ACHN (cell line): Measurements from ENCODE around the gene ZFYVE28.

ENCODE experiments used
- DNase-seq: peaks from one replicate; pipeline ENCODE4 v3.0.0-alpha.2; 2015
- in situ Hi-C: cut with HindIII; loops from 2 replicates; pipeline ENCODE4 v1.10.0; 2017; ENCODE audit warnings: low sequenced_read_pairs, low pct_ligation_motif_present, low pct_unique_long_range_greater_than_20kb

The ZFYVE28 gene

DNA sequence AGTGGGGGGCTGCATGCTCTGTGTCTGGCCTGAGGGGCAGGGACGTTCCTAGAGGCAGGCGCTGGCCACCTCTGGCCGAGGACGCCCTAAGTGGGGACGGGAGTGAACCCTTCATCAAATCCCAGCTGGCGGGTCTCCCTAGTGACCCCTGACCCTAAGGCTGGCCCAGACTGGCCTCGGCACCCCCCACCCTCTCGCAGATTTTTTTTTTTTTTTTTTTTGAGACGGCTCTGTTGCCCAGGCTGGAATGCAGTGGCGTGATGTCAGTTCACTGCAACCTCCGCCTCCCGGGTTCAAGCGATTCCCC, 155.5 kb downstream of the ZFYVE28 start:
- DNase-seq = no peak
- in situ Hi-C loops = no loop called here

DNA sequence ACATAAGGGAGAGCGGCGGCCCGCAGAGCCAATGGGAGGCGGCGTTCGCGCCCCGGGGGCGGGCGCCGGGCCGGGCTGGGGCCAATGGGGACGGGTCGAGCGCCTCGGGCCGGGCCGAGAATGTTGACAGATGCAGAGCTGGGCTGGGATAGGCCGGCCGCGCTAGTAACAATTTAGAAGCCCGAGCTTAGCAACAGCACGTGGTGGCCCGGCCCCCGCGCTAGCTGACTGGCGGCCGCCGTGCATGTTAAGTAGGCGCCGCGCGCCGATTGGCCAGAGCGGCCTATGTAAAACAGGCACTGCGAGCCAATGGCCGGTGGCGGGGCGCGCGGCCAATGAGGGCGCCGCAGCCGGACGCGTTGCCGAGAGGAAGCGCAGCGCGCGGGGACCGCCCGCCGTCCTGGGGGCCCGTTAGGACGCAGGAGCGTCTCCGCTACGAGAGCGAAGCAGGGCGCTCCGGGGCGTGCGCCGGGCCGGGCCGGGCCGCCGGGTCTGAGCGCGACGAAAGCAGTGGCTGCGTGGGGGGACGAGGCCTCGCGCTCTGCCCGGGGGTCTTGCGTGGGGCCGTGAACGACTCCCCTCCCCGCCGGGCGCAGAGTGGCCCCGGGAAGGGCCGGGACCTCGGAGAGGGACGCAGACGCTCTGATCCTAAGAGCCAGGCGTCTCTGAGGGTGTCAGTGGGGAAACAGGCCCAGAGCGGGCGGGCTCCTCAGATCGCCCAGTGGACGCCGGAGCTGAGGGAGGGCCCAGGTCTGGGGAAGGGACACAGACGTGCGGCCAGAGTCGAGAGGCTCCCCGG, 156.1 kb downstream of the ZFYVE28 start:
- DNase-seq = peak; percentile 97
- in situ Hi-C loops = no loop called here

DNA sequence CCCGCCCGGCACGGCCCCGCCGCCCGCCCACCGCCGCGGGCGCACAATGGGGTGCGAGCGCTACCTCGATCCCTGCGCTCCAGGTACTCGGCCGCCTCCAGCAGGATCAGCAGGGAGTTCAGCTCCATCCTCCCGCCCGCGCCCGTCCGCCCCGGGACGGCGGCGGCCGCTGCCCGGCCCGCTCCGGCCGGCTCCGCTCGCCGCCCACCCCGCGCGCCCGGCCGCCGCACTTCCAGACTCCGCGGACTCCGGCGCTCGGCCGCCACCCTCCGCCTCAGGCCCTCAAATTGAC, 156.6 kb downstream of the ZFYVE28 start, which contains the start of gene MXD4:
MXD4 (minus strand) TSS at position 257 of the 292 bp plus-strand sequence; CDS start at position 128, 129 bp downstream.
- in situ Hi-C loops = no loop called here
- DNase-seq = no peak

DNA sequence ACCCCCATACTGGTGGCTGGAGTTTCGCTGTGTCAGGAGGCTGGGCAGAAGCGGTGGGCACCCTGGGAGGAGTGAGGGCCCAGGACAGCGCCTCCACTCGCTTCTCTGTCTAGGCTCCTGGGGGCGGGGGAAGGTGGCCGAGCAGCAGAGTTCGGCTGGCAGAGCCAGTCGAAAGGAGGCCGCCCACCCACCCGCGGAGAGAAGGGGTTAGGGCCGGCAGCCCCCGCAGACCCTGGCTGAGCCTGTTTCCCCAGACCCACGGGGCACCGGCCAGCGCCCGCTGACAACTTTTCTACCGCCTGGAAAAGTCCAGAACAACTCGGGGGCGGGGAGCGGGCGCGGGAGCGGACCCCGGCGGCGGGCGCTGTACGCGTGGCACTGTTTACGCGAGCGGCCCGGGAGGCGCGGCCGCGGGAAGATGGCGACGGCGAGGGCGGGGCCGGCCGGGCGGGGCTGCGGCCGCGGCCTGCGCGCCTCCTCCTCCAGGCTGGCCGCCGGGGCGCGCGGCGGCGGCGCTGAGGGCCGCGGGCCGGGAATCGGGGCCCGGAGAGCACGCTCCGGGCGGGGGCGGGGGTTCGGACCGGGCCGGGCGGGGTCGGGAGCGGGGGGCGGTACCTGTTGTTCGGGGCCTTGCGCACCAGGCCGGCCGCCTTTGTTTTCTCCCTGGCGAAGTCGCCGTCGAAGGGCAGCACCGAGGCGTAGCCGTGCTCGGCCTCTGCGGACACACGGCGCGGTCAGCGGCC, 157.2 kb downstream of the ZFYVE28 start:
- DNase-seq = peak; percentile 59
- in situ Hi-C loops = no loop called here

DNA sequence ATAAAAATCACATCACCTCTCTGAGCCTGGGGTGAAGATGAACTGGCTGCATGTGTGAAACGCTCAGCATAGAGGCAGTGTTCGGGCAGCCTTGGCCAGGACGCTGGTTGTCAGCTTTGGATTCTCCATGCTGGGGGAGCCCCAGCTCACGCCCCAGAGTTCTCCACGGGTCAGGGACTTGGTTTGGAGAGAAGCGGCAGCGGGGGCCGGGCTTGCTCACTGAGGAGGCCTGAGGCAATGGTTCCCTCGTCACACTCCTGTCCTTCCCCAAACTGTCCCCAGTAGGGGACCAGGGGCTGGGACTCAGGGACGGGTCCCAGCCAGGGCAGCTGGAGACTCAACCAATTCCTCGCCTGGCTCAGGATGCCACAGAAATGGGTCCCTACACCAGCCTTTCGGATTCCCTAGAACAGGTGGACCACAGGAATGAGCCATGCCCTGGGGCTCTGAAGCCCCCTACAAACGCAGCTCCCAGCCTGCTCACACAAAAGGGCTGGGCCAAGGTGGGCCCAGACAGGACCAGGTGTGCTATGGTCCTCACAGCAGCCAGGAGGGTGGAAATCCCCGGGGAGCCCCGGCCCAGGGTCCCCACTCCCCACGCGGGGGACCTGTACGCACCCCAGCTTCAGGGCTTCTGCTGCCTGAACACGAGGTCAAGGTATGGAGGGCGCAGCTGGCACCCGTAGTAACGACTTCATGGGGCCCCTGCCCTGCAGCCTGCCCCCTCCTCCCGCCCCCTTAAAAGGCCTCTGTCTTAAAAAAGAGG, 157.9 kb downstream of the ZFYVE28 start:
- DNase-seq = no peak
- in situ Hi-C loops = no loop called here

DNA sequence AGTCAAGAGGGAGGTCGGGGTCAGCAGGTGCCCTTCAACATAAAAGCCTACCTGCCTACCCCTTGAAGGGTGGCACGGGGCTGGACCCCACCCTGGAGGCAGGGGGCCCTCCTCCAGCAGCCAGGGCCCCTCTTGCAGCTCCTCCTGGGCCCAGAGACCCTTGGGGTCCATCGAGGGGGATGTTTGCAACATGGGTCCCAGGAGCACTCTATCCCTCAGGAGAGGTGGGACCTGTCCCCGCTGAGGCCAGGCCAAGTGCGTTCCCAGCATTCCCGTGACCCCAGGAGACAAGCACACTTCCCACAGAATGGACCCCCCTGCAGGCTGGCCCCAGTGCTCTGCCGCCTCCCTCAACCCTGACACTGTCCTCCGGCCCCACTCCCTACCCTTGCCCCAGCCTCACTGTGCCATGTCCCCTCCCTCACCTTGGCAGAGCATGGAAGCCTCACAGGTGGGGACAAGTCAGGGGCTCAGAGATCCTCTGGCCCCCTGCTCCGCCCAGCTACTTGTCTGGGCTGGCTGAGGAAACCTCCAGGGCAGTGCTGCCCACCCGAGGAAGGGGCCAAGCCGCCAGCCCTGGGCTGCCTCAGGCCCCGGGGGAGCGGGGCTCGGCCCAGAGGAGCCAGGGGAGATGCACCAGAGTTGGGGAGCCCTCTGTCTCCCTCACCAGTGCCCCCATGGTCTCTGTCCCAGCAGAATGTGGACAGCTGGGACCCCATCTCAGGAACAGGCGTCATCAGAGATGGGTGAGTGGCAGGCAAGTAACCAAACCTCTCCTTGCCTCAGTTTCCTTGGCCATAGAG, 158.7 kb downstream of the ZFYVE28 start:
- in situ Hi-C loops = no loop called here
- no peak for DNase-seq

DNA sequence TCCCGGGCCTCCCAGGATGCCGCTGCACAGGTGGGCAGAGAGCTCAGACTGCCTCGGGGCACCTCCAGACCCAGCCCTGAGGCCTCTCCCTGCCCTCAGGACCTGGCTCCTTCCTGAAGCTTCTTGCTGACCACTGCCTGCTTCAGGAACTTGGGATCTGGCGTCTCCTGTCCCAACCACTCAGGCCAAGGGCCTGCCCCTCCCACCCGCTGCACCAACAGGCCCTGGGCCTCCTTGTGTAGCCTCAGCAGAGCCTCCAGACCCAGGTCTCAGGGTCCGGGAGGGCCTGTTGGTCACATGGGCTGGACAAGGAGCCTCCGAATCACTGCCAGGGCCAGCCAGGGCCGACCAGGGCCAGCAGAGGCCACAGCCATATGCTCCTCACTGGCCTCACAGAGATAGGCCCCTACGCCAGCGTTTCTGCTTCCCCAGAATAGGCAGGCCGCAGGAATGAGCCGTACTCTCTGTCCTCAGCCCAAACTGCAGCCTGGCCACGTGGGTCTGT, 159.4 kb downstream of the ZFYVE28 start:
- DNase-seq = no peak
- in situ Hi-C loops = no loop called here

DNA sequence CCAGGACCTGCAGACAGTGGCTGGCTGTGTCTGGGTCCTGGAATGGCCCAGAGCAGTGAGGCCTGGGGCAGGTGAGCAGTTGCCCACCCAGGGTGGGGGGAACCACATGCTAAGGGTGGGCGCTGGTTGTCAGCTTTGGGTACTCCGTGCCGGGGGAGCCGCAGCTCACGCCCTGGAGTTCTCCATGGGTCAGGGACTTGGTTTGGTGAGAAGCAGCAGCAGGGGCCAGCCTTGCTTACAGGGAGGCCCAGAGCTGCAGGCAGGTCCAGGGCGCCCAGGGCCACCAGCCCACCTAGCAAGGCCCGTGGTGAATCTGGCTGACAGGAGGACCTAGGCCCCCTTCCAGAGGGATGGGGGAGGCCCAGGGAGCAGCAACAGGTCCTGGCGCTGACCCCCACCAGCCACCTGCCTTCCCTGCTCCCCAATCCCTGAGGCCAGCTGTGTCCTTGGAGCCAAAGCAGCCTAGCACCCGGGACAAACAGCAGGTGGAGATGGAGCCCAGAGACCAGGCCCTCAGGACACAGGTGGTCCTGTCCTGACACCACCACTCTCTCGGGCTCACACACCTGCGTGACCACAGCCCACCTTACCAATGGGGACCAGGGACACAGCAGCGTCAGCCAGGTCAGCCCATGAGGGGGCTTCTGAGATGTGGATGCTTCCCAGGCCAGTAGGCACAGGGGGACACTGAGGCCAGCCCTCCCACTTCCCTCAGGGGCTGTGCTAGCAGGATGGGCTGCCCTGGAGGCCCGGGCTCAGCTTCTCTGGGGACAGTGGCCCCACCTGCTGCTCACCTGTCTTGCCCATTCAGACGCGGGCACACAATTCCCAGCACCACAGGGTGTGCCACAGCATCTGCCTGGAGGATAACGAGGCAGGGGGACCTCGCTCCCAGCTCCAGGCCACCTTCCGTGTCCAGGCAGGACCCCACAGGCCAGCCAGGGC, 160.1 kb downstream of the ZFYVE28 start:
- DNase-seq = no peak
- in situ Hi-C loops = no loop called here

DNA sequence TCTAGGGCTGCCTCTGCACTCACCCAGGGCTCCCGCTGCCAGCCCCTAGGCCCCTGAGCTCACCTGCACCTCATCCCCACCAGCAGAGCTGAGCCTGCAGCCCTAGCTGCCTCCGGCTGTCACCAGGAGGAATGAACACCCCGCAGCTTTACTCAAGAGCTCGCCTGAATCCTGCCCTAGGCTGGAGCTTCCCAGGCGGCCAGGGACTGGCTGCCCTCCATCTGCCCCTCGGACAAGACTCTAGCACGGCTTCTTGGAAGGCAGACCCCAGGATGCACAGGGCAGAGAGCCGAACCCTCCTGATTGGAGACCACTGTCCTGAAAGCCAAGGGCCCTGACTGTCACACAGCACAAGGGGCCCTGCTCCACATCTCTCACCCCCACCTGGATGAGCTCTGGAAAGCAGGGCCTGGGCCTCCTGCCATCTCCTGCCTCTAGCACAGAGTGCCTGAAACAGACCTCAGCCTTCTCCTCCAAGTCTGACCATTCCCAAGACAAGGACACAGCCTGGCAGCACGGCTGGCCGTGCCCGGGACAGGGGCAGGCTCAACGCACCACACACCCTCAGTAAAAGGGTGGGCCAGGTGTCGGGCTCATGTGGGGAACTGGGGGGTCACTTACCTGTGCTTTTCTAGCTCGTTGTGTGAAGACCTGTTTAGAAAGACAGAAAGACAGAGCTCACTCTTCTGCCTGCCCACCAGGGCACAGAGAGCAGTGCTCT, 160.9 kb downstream of the ZFYVE28 start:
- in situ Hi-C loops = no loop called here
- no peak for DNase-seq

DNA sequence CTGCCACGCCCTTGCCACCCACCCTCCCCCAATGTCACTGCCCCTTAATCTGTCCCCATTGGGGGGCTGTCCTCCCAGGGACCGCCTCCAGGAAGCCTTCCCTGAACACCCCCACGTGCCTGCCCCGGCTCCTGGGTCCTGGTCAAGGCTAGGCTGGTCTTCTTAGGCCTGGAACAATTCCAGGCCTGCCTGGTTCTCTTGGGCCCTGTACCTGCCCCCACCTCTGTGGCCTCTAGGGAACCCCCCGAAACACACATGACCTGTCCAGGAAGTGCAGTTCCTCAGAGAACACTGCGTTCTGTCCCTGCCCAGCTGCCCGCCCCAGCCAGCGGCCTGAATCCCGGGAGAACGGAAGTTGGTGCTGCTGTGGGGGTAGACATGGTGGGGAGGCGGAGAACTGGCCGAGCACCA, 161.7 kb downstream of the ZFYVE28 start:
- in situ Hi-C loops = no loop called here
- no peak for DNase-seq

DNA sequence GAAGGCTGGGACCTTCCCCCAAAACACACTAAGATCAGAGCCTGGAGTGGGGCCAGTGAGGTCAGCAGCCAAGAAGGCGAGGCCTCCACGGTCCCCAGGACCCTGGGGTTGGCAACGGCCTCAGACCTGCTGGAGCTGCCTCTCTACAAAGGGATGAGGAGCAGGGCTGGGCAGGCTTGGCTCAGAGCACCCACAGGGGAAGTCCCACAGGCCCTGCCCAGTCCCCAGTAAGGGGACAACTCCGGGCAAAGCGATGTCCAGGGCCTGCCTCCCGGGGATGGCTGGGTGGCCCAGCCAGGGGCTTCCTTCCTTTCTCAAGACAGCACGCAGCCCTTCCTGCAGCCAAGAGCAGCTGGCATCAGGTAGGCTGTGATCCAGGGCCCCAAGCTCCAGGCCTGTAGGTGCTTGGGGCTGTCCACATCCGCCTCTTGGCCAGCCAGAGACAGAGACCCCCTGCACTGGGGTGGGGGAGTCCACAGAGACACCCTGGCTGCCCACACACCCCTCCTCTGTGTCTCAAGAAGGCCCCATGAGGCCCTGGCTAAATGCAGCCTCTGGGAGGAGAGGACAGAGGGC, 162.2 kb downstream of the ZFYVE28 start:
- no peak for DNase-seq
- in situ Hi-C loops = no loop called here

DNA sequence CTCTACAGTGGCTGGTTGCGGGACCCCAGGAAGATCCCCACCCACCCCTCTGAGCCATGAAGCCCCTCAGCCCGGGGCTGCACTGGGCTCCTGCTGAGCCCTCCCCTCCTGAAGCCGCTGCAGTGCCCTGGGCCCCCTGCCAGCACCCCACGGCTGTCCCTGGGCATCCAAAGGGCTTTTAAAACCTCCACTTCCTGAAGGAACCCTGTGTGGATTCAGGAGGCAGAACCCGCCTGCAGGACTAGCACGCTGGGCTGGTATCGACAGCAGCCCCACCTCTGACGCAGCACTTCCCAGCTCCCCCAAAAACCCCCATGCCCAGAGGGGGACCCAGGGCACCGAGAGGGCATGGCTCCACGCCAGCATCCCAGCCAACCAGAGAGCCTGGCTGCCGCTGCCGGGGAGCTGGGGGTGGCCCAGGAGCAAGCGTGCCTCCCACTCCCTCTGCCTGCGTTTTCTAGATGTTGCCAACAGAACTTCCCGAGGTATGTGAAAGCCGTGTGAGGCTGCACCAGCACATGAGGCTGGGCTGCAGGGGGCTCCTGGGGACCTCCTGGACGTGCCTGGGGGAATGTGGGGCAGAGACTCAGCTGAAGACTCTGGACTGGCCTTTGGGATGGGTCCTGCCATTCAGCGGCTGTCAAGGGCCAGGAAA, 162.8 kb downstream of the ZFYVE28 start:
- no peak for DNase-seq
- in situ Hi-C loops = no loop called here

DNA sequence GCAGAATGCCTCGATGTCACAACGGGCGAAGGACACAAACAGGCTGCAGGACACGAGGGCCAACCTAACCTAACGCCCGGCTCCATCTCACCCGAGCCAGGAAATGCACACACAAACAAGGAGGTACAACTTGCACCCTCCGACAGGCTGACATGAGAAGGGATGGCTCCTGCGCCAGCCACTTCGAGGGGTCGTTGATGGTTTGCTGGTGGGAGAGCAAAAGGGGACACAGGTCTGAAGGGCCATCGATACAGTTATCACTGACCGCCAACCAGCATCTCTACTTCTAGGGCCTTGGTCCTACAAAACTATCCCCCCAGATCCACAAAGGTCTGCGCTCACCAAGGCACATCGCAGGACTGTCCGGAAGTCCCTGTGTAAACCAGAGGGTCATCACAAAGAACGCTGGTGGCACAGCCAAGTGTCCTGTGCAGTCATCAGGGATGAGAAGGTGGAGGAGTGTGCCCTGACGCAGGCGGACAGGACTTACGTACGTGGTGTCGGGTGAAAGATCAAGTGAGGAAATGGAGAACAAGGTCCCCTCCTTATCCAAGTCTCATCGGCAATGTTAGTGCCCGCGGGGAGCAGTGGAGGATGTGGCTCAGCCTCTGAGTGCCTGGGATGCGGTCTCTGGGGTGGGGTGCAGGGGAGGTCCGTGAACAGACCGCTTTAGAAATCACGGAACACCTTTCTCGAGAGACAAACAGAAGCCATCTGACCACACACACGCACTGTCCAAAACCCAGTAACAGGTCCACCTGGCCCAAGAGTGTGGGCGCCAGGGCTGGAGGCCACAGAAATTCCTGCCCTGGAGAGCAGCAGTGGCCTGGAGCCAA, 163.6 kb downstream of the ZFYVE28 start:
- no peak for DNase-seq
- in situ Hi-C loops = no loop called here

DNA sequence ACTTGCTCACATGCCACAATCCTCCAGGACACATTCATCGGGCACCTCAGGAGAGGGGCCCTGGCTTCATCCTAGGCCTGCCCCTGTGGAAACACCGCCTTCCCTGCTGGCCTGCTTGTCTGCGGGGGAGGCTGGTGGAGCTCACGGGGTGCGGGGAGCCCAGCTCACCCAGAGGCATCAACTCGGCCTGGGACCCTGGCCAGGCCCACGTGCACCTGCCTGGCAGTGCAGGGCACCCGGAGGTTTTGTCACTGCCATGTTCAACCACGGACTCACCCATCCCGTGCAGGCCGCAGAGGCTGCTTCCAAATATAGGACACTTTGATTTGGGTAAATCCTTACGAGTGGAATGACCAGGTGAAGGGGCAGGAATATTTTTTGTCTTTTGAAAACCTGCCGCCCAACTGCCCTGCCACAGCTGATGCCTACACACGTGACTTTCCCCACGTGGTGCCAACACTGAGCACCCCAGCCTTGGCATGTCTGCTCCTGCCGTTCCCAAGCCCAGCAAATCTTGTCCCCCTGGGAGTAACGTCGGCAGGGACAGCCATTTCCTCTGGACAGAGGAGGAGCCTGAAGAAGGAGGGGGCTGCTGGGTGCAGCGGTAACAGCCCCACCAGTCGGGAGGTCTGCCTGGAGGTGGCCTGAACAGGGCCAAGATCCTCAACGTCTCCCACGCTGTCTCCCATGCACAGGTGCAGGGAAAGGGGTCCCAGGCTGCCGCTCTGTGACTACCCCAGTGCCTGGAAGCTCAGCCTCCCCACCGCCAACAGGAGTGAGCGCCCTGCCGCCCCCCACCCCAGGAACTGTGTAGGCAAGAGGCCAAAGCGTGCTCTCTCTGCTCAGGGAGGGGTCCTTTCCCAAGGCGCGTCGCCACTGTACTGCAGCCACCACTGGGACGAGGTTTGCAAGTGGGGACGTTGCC, 165.0 kb downstream of the ZFYVE28 start:
- no peak for DNase-seq

More for the DNA sequence above, 165.0 kb downstream of the ZFYVE28 start:
- in situ Hi-C loops = no loop called here
